Upper lobe of right lung (tissue), 1 donor: ENCODE measurements around the gene GPNMB. TPM values are rescaled to one million over a fixed set of nuclear protein-coding genes. Genes with fewer than 3 reads are reported as not detected.

ENCODE experiments used
- ATAC-seq: fragments of 200-7000 bp; cut with Tn5 transposase; one replicate; pipeline ENCODE4 v1.9.1; 2020; ENCODE audit warnings: mild to moderate bottlenecking, moderate library complexity
- DNase-seq: peaks from one replicate; pipeline ENCODE4 v3.0.0-alpha.2; 2020
- H3K27ac ChIP-seq: fragments of 200-600 bp; one replicate; pipeline ENCODE4 v1.8.0; 2022
- H3K27me3 ChIP-seq: fragments of 200-600 bp; one replicate; pipeline ENCODE4 v1.8.0; 2022; ENCODE audit warnings: mild to moderate bottlenecking
- H3K36me3 ChIP-seq: fragments of 200-600 bp; one replicate; pipeline ENCODE4 v1.8.0; 2022
- H3K4me1 ChIP-seq: fragments of 200-600 bp; one replicate; pipeline ENCODE4 v1.8.0; 2022
- H3K4me3 ChIP-seq: fragments of 200-600 bp; one replicate; pipeline ENCODE4 v1.8.0; 2022; ENCODE audit warnings: mild to moderate bottlenecking
- H3K9me3 ChIP-seq: fragments of 200-600 bp; one replicate; pipeline ENCODE4 v1.8.0; 2022
- CTCF ChIP-seq: fragments of 200-600 bp; IDR thresholded peaks from one replicate; pipeline ENCODE4 v1.8.0; 2022; ENCODE audit warnings: antibody characterized with exemption
- intact Hi-C: fragments of 100-400 bp; cut with DNase I; formaldehyde crosslinking; loops from one replicate; pipeline ENCODE4 v1.11.0; 2022
- total RNA-seq: library from RNA; stranded (reverse); fragmentation: NEBNext Ultra II Directional; extraction: Animal tissue kit (Norgen Biotek cat#: 25700); gene quantifications from one replicate; pipeline ENCODE4 v1.2.1, GENCODE V29; 2021
- donor health status: DM: no; HTN: yes; CAD: no; lungs with severe emphysema.

The GPNMB gene
- total RNA-seq, 1 donor from 2014 or later, result 322 TPM

GRCh38 chr7:23212395-23212794 is 34.2 kb upstream of the GPNMB start:
- intact Hi-C loops, result no loop called here
- H3K27me3 ChIP-seq, result no peaks in the 10 kb centered on the region
- TF ChIP-seq CTCF, result no peak
- ATAC-seq (no peak), DNase-seq (no peak)
- H3K4me3 ChIP-seq, result no peak overlapping the region
- no peaks in the 10 kb centered on the region for H3K36me3 ChIP-seq
- H3K9me3 ChIP-seq, result no peaks in the 10 kb centered on the region
- no peaks in the 10 kb centered on the region for H3K4me1 ChIP-seq
- no peak overlapping the region for H3K27ac ChIP-seq

- no peak overlapping the region for H3K27ac ChIP-seq
- intact Hi-C loops, result no loop called here
- no peak for TF ChIP-seq CTCF
- H3K36me3 ChIP-seq, result no peaks in the 10 kb centered on the region
- no peaks in the 10 kb centered on the region for H3K4me1 ChIP-seq
- H3K27me3 ChIP-seq, result no peaks in the 10 kb centered on the region
- ATAC-seq (no peak), DNase-seq (no peak)
- no peaks in the 10 kb centered on the region for H3K9me3 ChIP-seq
- no peak overlapping the region for H3K4me3 ChIP-seq
Observed at GRCh38 chr7:23212841-23213240, 33.7 kb upstream of the GPNMB start.

- H3K4me3 ChIP-seq, result no peak overlapping the region
- TF ChIP-seq CTCF, result no peak
- ATAC-seq, result no peak
Observed at GRCh38 chr7:23213755-23214154, 32.8 kb upstream of the GPNMB start.

GRCh38 chr7:23214423-23214822 is 32.2 kb upstream of the GPNMB start:
- H3K9me3 ChIP-seq, result no peaks in the 10 kb centered on the region
- no peaks in the 10 kb centered on the region for H3K36me3 ChIP-seq
- H3K27me3 ChIP-seq, result no peaks in the 10 kb centered on the region
- H3K4me1 ChIP-seq, result no peaks in the 10 kb centered on the region
- H3K4me3 ChIP-seq, result no peak overlapping the region
- no peak for TF ChIP-seq CTCF
- ATAC-seq, result no peak
- DNase-seq, result no peak
- intact Hi-C loops, result no loop called here
- H3K27ac ChIP-seq, result no peak overlapping the region

More at GRCh38 chr7:23213755-23214154, 32.8 kb upstream of the GPNMB start:
- no peaks in the 10 kb centered on the region for H3K9me3 ChIP-seq
- DNase-seq, result no peak
- no peaks in the 10 kb centered on the region for H3K4me1 ChIP-seq
- intact Hi-C loops, result no loop called here
- no peaks in the 10 kb centered on the region for H3K27me3 ChIP-seq
- no peaks in the 10 kb centered on the region for H3K36me3 ChIP-seq
- no peak overlapping the region for H3K27ac ChIP-seq

GRCh38 chr7:23214938-23215337 is 31.6 kb upstream of the GPNMB start:
- H3K4me3 ChIP-seq, result no peak overlapping the region
- DNase-seq, result no peak
- H3K27me3 ChIP-seq, result no peaks in the 10 kb centered on the region
- TF ChIP-seq CTCF, result no peak
- intact Hi-C loops, result no loop called here
- H3K4me1 ChIP-seq, result no peaks in the 10 kb centered on the region
- H3K27ac ChIP-seq, result no peak overlapping the region
- no peak for ATAC-seq
- no peaks in the 10 kb centered on the region for H3K36me3 ChIP-seq
- H3K9me3 ChIP-seq, result no peaks in the 10 kb centered on the region

- DNase-seq (peak; percentile 77), ATAC-seq (peak; percentile 88)
- Histone ChIP-seq H3K27me3 (no peaks in the 10 kb centered on the region), H3K36me3 (no peaks in the 10 kb centered on the region), H3K4me1 (no peaks in the 10 kb centered on the region), H3K9me3 (no peaks in the 10 kb centered on the region), H3K4me3 (no peak overlapping the region), H3K27ac (peak overlapping the region; percentile 24)
- intact Hi-C loops, result no loop called here
- TF ChIP-seq CTCF, result no peak
Observed at GRCh38 chr7:23216021-23216420, 30.6 kb upstream of the GPNMB start.
